Activated CD4-positive, alpha-beta T cell treated with anti-CD3 and anti-CD28 coated beads, Interleukin-2, amount 50 U/mL, for 16 hours (primary cell): ENCODE measurements around the gene IRAK3.

Experiments used
- DNase-seq: peaks from one replicate; pipeline ENCODE4 v3.0.0-alpha.2; 2020

The IRAK3 gene

DNA sequence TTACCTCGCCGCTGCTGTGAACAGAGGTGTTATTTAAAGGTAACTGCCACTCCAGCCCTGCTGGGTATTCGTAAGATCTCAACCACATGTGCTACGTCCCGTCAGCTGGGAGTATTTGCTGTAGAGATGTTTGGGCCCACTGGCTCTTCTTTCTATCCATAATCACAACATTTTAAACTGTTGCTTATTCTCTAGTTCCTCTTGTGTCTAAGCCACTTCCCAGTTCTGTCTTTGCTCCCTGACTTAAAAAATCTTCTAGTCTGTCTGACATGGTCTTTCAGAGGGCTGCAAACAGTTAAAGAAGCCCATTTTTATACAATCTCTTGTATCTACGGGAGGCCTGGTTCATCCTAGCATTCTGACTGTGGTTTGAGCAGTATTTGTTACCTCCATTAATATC is 80.1 kb downstream of the IRAK3 start:
- DNase-seq, result no peak

DNA sequence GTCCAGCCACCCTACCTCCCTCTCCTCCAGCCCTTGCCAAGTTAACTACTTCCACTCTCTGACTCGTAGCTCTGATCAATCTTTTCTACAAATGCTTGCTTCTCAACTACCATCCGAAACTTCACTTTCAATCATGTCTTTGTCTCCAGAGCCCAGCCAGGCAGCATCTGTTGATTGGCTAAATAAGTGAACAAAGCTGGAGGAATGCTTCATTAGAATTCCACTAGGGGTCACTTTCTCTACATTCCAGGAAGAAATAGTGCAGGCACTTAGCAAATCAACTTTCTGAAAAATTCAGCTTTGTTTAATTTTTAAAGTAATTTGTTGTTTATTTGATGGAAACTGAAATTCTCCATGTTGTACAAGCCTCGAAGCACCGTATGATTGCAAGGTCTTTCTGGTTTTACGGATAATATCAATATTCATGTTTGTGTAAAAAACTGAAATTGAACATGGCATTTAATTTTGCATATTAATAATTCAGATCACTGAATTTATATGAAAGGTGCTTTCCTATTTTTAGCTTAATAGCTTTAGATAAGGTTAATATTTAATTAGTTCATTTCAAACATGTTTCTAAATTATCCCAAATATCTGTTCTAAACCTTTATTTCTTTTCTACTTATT is 80.9 kb downstream of the IRAK3 start:
- DNase-seq, result peak; percentile 61

DNA sequence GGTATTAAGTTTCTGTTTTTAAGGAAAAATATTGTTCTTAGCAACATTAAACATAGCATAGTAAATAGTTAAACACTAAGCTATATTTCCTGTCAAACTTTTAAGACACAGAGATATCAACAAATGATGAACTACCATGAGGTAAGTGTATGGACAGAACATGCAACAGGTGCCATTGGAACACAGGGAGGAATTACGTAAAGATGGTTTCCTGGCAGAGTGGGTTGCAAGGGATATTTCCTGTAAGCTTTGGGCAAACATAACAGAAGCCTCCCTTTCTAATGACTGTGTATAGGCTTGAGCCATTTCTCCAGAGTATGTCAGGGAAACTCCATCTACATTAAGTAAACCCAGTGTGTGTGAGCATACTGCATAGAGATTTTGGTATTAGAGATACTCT is 81.6 kb downstream of the IRAK3 start:
- DNase-seq, result no peak

DNA sequence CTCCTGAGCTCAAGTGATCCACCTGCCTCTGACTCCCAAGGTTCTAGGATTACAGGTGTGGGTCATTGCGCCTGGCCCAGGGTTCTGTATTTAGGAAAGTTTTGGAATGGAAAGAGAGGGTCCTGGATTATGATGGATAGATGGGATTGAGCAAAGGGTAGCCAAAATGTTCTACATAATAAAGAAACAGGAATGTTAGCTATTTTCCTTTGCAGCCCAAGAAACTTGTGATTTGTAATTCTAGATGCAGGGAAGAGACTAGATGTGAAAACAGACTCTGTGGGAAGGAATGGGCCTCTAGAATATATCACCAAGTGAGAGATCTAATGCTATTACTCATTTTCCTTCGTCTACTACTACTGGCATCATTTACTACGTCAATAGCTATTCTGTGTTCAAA is 83.6 kb downstream of the IRAK3 start:
- no peak for DNase-seq

DNA sequence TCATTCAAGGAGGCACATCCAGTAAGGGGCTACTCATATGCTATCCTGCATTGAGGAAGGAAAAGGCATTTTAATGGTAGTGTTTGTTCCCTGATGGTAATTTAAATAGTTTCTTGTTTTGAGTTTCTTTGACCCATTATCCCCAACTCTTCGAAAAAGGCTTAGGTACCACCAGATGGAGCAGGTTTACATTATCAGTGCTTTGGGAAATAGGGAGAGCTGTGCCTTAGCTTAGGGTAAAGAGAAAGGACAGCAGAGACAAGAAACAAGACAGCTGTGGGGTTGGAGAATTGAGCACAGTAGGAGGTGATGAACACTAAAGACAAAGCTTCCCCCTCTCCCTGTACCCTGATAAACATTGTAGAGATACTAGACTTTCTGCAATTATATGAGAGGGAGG is 84.1 kb downstream of the IRAK3 start:
- DNase-seq, result no peak

DNA sequence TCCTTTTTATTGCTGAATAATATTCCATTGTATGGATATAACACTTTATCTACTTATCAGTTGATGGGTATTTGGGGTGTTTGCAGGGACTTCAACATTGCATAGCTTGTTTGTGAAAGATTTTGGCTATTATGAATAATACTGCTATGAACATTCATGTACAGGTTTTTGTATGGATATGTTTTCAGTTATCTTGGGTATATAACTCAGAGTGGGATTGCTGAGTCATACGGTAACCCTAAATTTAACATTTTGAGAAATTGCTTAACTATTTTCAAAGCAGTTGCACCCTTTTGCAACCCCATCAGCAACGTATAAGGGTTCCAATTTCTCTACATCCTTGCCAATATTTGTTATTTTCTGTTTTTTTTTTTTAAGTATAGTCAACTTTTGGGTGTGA is 86.0 kb downstream of the IRAK3 start:
- peak; percentile 78 for DNase-seq

DNA sequence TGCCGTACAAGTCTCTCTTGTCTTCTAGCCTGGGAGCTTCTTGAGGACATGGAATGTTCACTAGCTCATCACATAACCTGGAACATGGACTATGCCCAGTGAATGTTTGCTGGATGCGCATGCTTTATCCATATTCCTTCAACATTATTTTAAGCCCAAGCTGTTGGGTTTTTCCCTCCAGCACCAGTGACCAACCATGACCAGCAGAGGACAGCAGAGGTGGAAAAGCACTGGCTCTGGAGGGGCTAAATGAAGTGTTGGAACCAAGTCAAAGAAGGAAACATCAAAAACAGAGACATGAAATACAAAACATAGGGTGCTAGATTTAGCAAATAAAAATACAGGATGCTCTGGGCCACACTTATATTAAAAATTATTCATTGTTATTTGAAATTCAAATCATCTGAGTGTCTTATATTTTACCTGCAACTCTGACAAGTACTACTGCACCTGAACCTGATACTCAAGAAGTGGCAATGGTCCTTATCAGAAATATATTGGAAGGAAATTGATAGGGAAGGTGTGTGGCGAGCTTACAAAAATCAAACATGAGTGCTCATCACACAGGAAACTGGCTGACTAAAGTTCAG is 90.2 kb downstream of the IRAK3 start:
- DNase-seq, result no peak

DNA sequence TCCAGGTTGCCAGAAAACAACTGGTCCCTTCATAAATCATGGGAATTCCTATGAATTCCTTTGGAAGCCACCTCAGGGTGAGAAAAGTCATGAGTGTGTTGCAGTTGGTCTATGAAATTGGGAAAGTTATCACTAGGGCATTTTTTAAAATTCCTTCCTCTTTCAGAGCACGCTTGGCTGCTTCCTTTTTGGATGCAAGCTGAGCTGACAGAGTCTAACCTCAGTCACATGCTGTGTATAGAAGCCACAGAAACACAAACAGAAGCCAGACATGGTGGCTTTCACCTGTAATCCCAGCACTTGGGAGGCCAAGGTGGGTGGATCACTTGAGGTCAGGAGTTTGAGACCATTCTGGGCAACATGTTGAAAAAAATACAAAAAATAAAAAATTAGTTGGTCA is 91.5 kb downstream of the IRAK3 start:
- no peak for DNase-seq

DNA sequence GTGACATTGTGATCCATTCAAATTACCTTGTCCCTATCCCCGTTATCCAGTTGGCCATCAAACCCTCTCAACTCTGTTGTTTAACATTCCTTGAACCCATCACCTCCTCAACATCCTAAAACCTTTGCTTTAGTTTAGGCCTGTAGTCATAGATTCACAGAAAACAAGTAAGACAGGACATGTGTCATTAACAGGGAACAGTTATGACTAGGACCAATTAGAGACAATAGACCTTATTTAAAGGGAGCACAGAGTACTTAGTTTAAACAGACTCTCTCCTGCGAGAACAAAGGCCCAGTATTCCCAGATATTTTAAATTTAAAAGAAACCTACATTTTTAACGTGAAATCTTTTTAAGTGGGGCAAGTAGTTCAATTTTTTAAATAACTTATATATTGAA is 93.2 kb downstream of the IRAK3 start:
- DNase-seq, result no peak

DNA sequence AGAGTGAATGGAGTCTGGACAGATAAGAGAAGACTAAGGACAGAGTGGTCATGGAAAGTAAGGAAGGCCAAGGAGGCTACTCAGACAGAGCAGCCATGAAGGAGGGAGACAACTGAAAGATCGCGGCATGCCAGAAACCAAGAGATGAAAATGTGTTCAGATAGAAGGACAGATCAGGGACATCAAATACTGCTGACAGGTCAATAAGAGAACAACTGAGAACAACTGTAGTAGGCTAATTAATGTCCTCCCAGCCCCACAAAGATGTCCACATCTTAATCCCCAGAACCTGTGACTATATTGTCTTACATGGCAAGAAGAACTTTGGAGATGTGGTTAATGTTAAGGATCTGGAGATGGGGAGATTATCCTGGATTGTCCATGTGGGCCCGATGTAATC is 98.3 kb downstream of the IRAK3 start:
- DNase-seq, result no peak

DNA sequence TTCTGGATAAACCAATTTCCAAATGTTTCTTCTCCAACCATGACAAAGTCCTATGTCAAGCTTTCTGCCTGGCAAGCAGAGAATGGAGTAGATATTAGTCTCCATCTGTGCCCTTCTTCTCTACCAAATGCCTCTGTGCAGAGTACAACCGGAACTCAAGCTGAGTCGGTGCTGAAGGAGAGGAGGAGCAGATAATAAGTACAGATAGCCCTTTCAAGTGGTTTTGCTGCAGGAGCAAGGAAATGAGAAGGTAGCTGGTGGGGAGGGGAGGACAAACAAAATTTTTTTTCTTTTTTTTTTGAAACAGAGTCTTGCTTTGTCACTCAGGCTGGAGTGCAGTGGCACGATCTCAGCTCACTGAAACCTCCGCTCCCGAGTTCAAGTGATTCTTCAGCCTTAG is 99.1 kb downstream of the IRAK3 start:
- peak; percentile 81 for DNase-seq

DNA sequence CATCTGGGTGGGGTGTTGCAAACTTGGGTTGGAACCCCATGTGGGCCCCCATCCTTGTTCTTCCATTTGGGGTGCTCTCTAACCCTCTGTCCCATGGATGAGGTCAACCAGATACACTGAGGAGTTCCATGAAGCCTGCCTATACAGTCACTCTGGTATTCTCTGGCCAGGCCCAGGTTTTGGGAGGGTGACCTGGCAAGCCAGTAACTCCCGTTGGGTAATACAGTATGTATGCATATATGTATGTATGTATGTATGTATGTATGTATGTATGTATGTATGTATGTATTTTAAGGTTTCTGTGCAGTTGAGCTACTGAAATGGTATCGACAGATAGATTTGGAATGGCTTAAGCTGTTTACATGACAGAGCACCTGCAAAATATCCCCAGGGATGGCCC is 100.5 kb downstream of the IRAK3 start:
- DNase-seq, result no peak

DNA sequence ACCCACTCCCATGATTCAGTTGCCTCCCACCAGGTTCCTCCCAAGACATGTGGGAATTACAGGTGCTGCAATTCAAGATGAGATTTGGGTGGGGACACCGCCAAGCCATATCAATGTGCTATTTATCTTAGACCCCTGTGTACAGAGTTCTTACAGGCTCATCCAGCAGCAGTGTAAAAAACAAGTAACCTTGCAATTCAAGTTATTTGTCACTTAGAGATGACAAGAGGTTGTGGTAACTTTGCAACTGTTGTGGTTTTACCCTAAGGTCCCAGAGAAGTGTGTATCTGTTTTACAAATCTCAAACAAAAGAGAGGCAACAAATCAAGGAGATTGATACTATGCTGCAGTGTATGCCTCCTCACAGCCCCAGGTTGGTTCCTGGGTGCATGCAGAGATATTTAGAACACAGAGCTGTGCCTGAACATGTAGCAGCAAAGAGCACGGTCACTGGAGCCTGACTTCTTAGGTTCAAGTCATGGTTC is 101.7 kb downstream of the IRAK3 start:
- peak; percentile 67 for DNase-seq

DNA sequence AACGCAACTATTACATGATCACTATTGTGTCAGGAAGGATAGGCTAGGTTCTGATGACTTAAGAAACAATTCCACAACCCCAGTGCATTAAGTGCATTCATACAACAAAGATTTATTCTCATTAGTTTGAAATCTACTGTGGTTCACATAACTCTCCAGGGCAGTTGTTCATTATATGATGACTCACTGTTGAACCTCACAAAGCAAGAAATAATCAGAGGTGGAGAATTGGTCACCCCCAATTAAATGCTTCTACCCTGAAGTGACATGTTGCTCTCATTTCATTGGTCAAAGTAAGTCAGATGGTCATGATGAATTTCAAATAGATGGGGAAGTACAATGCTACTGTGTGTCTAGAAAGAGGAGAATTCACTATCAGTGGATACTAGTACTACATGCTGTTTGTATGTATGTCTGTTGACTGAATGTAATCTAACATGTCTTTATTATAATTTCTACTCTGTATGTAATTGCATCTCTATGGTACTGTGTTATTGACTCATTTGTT is 107.2 kb downstream of the IRAK3 start:
- DNase-seq, result no peak

DNA sequence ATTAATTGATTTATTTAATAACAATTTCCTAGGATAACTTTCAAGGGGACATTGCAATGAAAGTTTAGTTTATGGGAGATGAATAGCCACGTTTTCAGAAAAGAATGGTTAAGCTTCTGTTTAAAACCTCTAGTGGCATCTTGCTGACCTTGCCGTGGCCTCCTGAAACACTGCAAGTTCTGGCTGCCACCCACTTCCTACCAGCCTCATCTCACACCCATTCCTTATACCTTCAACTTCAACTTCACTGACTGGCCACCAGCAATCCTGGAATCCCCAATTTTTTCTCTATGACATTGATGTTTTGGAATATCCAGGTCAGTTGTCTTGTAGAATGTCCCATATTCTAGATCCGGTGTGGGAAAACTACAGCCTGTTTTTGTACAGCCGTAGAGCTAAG is 108.1 kb downstream of the IRAK3 start:
- DNase-seq, result no peak

DNA sequence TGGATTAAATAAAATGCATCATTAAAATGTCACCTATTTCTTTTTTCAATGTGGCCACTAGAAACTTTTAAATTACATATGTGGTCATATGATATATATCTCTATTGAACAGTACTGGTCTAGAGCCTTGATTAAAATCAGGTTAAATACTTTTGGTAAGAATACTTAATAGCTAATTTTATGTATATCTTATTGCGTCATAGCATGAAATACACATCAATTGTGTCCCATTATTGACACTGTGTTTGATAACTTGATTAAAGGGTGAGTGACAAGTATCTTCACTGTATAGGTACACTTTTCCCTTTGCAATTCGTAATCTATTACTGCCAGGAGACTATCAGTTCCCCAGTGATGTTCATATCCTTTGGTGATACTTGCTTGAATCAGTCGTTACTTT is 108.9 kb downstream of the IRAK3 start:
- DNase-seq, result no peak

DNA sequence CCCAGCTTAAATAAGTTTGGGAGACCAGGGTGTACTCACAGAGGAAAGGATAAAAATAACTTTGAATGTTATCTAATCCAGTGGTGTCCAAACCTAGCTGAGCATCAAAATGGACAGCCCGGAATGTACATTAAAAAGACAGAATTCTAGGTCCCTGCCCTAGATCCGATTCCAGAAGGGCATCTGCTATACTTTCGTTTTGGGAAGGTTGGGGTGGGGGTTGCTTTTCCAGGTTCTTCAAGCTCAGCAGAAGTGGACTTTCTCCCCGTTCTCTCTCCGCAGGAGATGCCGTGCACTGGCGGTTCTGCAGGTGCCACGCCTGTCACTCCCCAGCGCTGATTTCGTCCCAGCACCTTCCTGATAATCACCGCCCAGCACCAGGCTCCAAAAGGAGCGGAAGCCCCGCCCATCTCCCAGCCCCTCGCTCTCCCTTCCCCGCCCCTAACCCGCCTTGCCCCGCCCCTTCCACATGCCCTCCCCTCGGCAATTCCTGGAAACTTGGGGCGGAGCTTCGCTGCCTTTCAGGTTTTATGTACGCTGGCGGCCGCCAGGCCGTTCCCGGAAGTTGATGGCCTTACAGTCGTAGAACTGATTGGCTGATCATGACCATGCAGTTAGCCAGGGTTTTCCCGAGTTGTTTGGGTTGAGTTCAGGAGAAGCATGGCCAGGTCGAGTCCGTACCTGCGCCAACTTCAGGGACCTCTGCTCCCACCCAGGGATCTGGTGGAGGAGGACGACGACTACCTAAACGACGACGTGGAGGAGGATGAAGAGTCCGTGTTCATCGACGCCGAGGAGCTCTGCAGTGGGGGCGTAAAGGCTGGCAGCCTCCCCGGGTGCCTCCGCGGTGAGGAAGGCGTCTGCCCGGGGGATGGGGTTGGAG is 113.2 kb downstream of the IRAK3 start, which contains the start of gene HELB:
TSS of gene HELB (plus strand) at position 550 of the 883 bp plus-strand sequence. CDS start at position 661, 111 bp downstream.
- peak; percentile 99 for DNase-seq

DNA sequence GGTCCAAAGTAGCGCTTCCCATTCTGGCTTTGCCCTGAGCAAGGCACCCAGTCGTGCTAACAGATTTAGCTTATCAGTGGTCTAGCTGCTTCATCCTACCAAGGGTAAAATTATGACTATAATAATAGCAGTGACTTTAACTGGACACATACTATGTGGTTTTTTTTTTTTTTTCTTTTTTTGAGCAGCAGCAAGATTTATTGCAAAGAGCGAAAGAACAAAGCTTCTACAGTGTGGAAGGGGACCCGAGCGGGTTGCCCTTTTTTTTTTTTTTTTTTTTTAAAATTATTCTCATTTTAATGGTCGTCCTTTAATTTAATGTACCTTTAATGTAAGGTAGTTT is 113.8 kb downstream of the IRAK3 start:
- DNase-seq, result no peak

DNA sequence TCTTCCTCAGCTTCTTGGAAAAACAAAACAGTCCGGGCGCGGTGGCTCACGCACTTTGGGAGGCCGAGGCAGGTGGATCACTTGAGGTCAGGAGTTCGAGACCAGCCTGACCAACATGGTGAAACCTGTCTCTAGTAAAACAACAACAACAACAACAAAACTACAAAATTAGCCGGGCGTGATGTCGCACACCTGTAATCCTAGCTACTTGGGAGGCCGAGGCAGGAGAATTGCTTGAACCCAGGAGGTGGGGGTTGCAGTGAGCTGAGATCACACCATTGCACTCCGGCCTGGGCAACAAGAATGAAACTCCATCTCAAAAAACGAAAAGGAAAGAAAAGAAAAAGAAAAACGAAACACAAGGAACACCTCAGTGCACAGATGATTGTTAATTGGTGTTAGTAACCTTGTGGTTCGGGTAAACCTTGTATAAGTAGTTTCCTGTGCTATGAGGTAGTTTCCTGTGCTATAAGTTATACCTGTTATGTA is 114.3 kb downstream of the IRAK3 start:
- peak; percentile 73 for DNase-seq
